SK-N-SH (cell line): ENCODE measurements around the gene FGGY. TPM values are rescaled to one million over a fixed set of nuclear protein-coding genes. Genes with fewer than 3 reads are reported as not detected.

Source experiments
- CTCF ChIA-PET: fragments of 300-600, 350-600 bp; formaldehyde crosslinking; extraction: SDS; loops from one replicate; lab custom pipeline; 2021; lab: Yijun Ruan, JAX
- POLR2A ChIA-PET: fragments of 350-600 bp; sonication (Branson Sonifier 250); formaldehyde crosslinking; extraction: SDS; loops from one replicate; lab custom pipeline; 2020; ENCODE audit warnings: antibody characterized with exemption, inconsistent platforms; lab: Yijun Ruan, JAX
- DNase-seq: peaks from one replicate; pipeline ENCODE4 v3.0.0; 2012
- H2AFZ ChIP-seq: fragments of 200-600 bp; sonication (generic); 2 replicates; pipeline ENCODE4 v1.8.1; 2016; ENCODE audit warnings: antibody characterized with exemption, mild to moderate bottlenecking, low read depth
- H3F3A ChIP-seq: fragments of 200-600 bp; sonication (generic); replicated peaks from 2 replicates; pipeline ENCODE3; 2016; ENCODE audit warnings: antibody characterized with exemption, mild to moderate bottlenecking; ENCODE audit not compliant: insufficient read depth
- H3K27ac ChIP-seq, 2 experiments: fragments of 200-500 bp in 1 of 2; fragments of 200-600 bp in 1 of 2; sonication (Bioruptor generic) in 1 of 2; sonication (generic), shearing (Covaris generic) in 1 of 2; 2 replicates each; pipeline versions ENCODE4 v1.5.1 to v1.6.1; 2014 to 2016; ENCODE audit warnings: low read depth in 2 of 2, inconsistent platforms in 1 of 2, low read length in 1 of 2, mild to moderate bottlenecking in 1 of 2, mixed read lengths in 1 of 2
- H3K27me3 ChIP-seq: fragments of 200-600 bp; sonication (generic), shearing (Covaris generic); 2 replicates; pipeline ENCODE4 v1.6.1; 2016; ENCODE audit warnings: mixed run types; ENCODE audit not compliant: insufficient read depth
- H3K36me3 ChIP-seq, 2 experiments: fragments of 200-500 bp in 1 of 2; fragments of 200-600 bp in 1 of 2; sonication (Bioruptor generic) in 1 of 2; sonication (generic) in 1 of 2; replicated peaks in 1 of 2; 2 replicates each; pipeline versions ENCODE3 to v1.5.1; 2014 to 2016; ENCODE audit warnings: low read length in 1 of 2, mild to moderate bottlenecking in 1 of 2; ENCODE audit not compliant: insufficient read depth in 2 of 2, control insufficient read depth in 1 of 2
- H3K4me1 ChIP-seq, 2 experiments: fragments of 200-500 bp in 1 of 2; fragments of 200-600 bp in 1 of 2; sonication (Bioruptor generic) in 1 of 2; sonication (generic), shearing (Covaris generic) in 1 of 2; 2 replicates each; pipeline versions ENCODE4 v1.5.1 to v1.6.1; 2014 to 2016; ENCODE audit warnings: low read depth in 1 of 2, low read length in 1 of 2, mixed run types in 1 of 2; ENCODE audit not compliant: insufficient read depth in 2 of 2, control insufficient read depth in 1 of 2
- H3K4me2 ChIP-seq: fragments of 200-600 bp; sonication (generic), shearing (Covaris generic); 2 replicates; pipeline ENCODE4 v1.6.1; 2017; ENCODE audit warnings: mixed run types
- H3K4me3 ChIP-seq, 2 experiments: fragments of 200-500 bp in 1 of 2; fragments of 200-600 bp in 1 of 2; sonication (Bioruptor generic) in 1 of 2; sonication (generic), shearing (Covaris generic) in 1 of 2; 2 replicates each; pipeline versions ENCODE4 v1.5.1 to v1.8.1; 2014 to 2016; ENCODE audit warnings: low read depth in 2 of 2, inconsistent platforms in 1 of 2, low read length in 1 of 2, mild to moderate bottlenecking in 1 of 2, mixed read lengths in 1 of 2, moderate library complexity in 1 of 2
- H3K79me2 ChIP-seq: fragments of 200-600 bp; sonication (generic); 2 replicates; pipeline ENCODE4 v1.8.1; 2017; ENCODE audit warnings: mild to moderate bottlenecking; ENCODE audit not compliant: insufficient read depth
- H3K9ac ChIP-seq: fragments of 200-600 bp; sonication (generic); 2 replicates; pipeline ENCODE4 v1.6.1; 2017; ENCODE audit warnings: mixed run types
- H3K9me2 ChIP-seq: fragments of 200-600 bp; sonication (generic); 2 replicates; pipeline ENCODE4 v1.6.1; 2017; ENCODE audit warnings: mixed run types
- H3K9me3 ChIP-seq: fragments of 200-600 bp; sonication (generic); 2 replicates; pipeline ENCODE4 v1.6.1; 2017; ENCODE audit warnings: mixed run types, mild to moderate bottlenecking, moderate library complexity
- H4K20me1 ChIP-seq: fragments of 200-600 bp; sonication (generic); 2 replicates; pipeline ENCODE4 v1.6.1; 2017; ENCODE audit warnings: mild to moderate bottlenecking, mixed run types; ENCODE audit not compliant: insufficient read depth
- CHD2 ChIP-seq: fragments of 150-350 bp; IDR thresholded peaks from 2 replicates; pipeline ENCODE4 v1.6.1; 2018; ENCODE audit warnings: low read length; ENCODE audit not compliant: partially characterized antibody
- EP300 ChIP-seq, 2 experiments: IDR thresholded peaks; 2 replicates each; pipeline versions ENCODE4 v1.4.0 to v1.6.1; 2012; ENCODE audit warnings: borderline replicate concordance in 1 of 2, low read depth in 1 of 2, low read length in 1 of 2
- FOXJ3 ChIP-seq: sonication (generic); formaldehyde crosslinking; IDR thresholded peaks from 2 replicates; pipeline ENCODE4 v1.5.1; 2020; ENCODE audit warnings: mild to moderate bottlenecking, missing genetic modification reagents
- GABPA ChIP-seq: IDR thresholded peaks from 2 replicates; pipeline ENCODE4 v1.4.0; 2012; ENCODE audit warnings: low read depth, mild to moderate bottlenecking
- JUND ChIP-seq: IDR thresholded peaks from 2 replicates; pipeline ENCODE4 v1.4.0; 2012
- MXI1 ChIP-seq: IDR thresholded peaks from 2 replicates; pipeline ENCODE4 v1.6.1; 2012; ENCODE audit warnings: mild to moderate bottlenecking, low read depth, low read length, improper control_type of control experiment
- NFIC ChIP-seq: IDR thresholded peaks from 2 replicates; pipeline ENCODE4 v1.4.0; 2012; ENCODE audit warnings: borderline replicate concordance
- NRF1 ChIP-seq: IDR thresholded peaks from 2 replicates; pipeline ENCODE4 v1.6.1; 2012; ENCODE audit warnings: low read depth, mild to moderate bottlenecking, low read length
- RAD21 ChIP-seq: IDR thresholded peaks from 2 replicates; pipeline ENCODE4 v1.6.1; 2012; ENCODE audit warnings: mild to moderate bottlenecking, low read length
- SMC3 ChIP-seq: IDR thresholded peaks from 2 replicates; pipeline ENCODE4 v1.6.1; 2012; ENCODE audit warnings: low read depth, low read length, improper control_type of control experiment
- USF2 ChIP-seq: fragments of 150-350 bp; IDR thresholded peaks from 2 replicates; pipeline ENCODE4 v1.6.1; 2017; ENCODE audit warnings: antibody characterized with exemption, low read length, low read depth, borderline replicate concordance
- YY1 ChIP-seq: IDR thresholded peaks from 2 replicates; pipeline ENCODE4 v1.4.0; 2012; ENCODE audit warnings: low read depth, mild to moderate bottlenecking
- WGBS: methylation state at CpG from one replicate; pipeline ENCODE4 v1.1.6; 2017; ENCODE audit warnings: low lambda C conversion rate; 5-methylcytosine and 5-hydroxymethylcytosine counted together
- polyA plus RNA-seq, 3 experiments: library from polyadenylated mRNA; depleted of rRNA; stranded (reverse); fragments of >200 nt; gene quantifications; 2 replicates each; pipeline ENCODE4 v1.2.3, GENCODE V29; 2012
- TF ChIP-seq, protein P1 (sequence below): IDR thresholded peaks from 2 replicates; pipeline ENCODE4 v1.4.0; 2012; ENCODE audit warnings: low read depth, borderline replicate concordance
- TF ChIP-seq, protein P2 (sequence below): IDR thresholded peaks from 2 replicates; pipeline ENCODE4 v1.6.1; 2012; ENCODE audit warnings: mild to moderate bottlenecking, low read depth, low read length, moderate library complexity
- TF ChIP-seq, protein P3 (sequence below): fragments of 200-600 bp; sonication (generic); IDR thresholded peaks from 2 replicates; pipeline ENCODE4 v1.6.1; 2017; ENCODE audit warnings: antibody characterized with exemption, mild to moderate bottlenecking, moderate library complexity
- TF ChIP-seq, protein P4 (sequence below): IDR thresholded peaks from 2 replicates; pipeline ENCODE4 v1.4.0; 2012; ENCODE audit warnings: low read depth

The FGGY gene
- polyA plus RNA-seq, 1 of the 3 experiments (the other 2 are of a cell fraction), result 10.3 TPM

- TF ChIP-seq MXI1, result no peak
These were observed 185.1 kb downstream of the FGGY start (continued) for GRCh38 chr1:59481881-59482505.

- TF ChIP-seq CHD2, result no peak
- TF ChIP-seq NFIC, result no peak
- TF ChIP-seq SMC3, result no peak
- TF ChIP-seq, all 33 proteins: peak for 0
- no peaks in the 10 kb centered on the region for H3K79me2 ChIP-seq
- H3K4me1 ChIP-seq, result peaks cover 2 to 6% of the 10 kb centered on the region in 2 experiments; a peak in 2 of 4 replicates
- H3K4me2 ChIP-seq, result no peak overlapping the region
- H3K9me3 ChIP-seq, result 0 out of 2 replicates have a peak, but pooled peaks cover 6% of the 10 kb centered on the region
- no peak overlapping the region for H3K9ac ChIP-seq
- H3K9me2 ChIP-seq, result no peaks in the 10 kb centered on the region
- no peak overlapping the region for H3K4me3 ChIP-seq
- POLR2A ChIA-PET, result no interaction called here
- H3K27me3 ChIP-seq, result no peaks in the 10 kb centered on the region
- no peaks in the 10 kb centered on the region for H4K20me1 ChIP-seq
- DNase-seq, result no peak
- CTCF ChIA-PET, result no interaction called here
- no peak overlapping the region for H2AFZ ChIP-seq
- H3K27ac ChIP-seq, result no peak overlapping the region
- H3F3A ChIP-seq, result peaks cover 24% of the 10 kb centered on the region
- 86% methylated on average over 1 of the region's 1 CpG for WGBS
- peaks cover 0 to 11% of the 10 kb centered on the region in 2 experiments for H3K36me3 ChIP-seq
These were observed 186.1 kb downstream of the FGGY start for GRCh38 chr1:59482986-59483385.

DNA sequence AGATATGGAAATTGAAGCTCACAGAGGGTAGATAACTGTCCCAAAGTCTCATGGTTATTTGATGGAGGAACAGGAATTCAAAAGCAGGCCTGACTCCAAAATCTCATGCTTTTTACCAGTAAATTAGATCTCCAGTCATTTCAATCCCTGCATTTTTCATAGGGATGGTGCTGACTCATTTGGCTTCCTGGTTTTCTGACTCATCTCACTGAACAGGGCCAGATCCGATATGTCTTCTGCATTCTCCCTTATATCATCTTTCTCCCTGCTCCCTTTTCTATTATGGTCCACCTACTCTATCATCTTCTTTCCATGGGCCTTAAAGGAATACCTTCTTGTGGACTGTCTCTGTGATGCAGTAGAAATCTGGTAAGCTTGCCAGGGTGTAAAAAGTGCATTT lies 187.2 kb downstream of the FGGY start:
- Histone ChIP-seq H3K27ac (peak overlapping the region in 1 of 2 experiments; percentile 72; a peak in 3 of 4 replicates), H2AFZ (no peak overlapping the region), H3K9me2 (no peaks in the 10 kb centered on the region), H3K79me2 (no peaks in the 10 kb centered on the region), H3K9me3 (0 out of 2 replicates have a peak, but pooled peaks cover 6% of the 10 kb centered on the region), H3K27me3 (no peaks in the 10 kb centered on the region), H3K36me3 (peaks cover 0 to 11% of the 10 kb centered on the region in 2 experiments), H3K4me1 (peaks cover 2 to 6% of the 10 kb centered on the region in 2 experiments; a peak in 2 of 4 replicates), H4K20me1 (no peaks in the 10 kb centered on the region), H3K9ac (no peak overlapping the region), H3K4me2 (no peak overlapping the region), H3F3A (peaks cover 24% of the 10 kb centered on the region), H3K4me3 (no peak overlapping the region)
- ChIA-PET CTCF (interaction anchor here (1.2 kb wide), 1 partner anchor 9 kb away, joined by 3 read pairs; no protein-coding TSS in a partner anchor), POLR2A (no interaction called here)
- WGBS, result 8% methylated on average over 1 of the region's 1 CpG
- no peak for DNase-seq
- TF ChIP-seq USF2, result no peak
- TF ChIP-seq EP300 (IDR thresholded peaks at IDR 0.05; ENCODE audit: borderline replicate concordance in 1 of 2, low read depth in 1 of 2, low read length in 1 of 2), result peak in 1 of 2 experiments; percentile 85; a peak in 2 of 4 replicates
- peak; percentile 96 for TF ChIP-seq JUND
- no peak for TF ChIP-seq GABPA
- TF ChIP-seq, protein P1, sequence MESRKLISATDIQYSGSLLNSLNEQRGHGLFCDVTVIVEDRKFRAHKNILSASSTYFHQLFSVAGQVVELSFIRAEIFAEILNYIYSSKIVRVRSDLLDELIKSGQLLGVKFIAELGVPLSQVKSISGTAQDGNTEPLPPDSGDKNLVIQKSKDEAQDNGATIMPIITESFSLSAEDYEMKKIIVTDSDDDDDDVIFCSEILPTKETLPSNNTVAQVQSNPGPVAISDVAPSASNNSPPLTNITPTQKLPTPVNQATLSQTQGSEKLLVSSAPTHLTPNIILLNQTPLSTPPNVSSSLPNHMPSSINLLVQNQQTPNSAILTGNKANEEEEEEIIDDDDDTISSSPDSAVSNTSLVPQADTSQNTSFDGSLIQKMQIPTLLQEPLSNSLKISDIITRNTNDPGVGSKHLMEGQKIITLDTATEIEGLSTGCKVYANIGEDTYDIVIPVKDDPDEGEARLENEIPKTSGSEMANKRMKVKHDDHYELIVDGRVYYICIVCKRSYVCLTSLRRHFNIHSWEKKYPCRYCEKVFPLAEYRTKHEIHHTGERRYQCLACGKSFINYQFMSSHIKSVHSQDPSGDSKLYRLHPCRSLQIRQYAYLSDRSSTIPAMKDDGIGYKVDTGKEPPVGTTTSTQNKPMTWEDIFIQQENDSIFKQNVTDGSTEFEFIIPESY, result peak; percentile 40; the same call in 1 of the 2 replicates
- TF ChIP-seq SMC3, result no peak
- no peak for TF ChIP-seq RAD21
- no peak for TF ChIP-seq YY1
- TF ChIP-seq NFIC, result peak; percentile 93
- TF ChIP-seq, protein P2, sequence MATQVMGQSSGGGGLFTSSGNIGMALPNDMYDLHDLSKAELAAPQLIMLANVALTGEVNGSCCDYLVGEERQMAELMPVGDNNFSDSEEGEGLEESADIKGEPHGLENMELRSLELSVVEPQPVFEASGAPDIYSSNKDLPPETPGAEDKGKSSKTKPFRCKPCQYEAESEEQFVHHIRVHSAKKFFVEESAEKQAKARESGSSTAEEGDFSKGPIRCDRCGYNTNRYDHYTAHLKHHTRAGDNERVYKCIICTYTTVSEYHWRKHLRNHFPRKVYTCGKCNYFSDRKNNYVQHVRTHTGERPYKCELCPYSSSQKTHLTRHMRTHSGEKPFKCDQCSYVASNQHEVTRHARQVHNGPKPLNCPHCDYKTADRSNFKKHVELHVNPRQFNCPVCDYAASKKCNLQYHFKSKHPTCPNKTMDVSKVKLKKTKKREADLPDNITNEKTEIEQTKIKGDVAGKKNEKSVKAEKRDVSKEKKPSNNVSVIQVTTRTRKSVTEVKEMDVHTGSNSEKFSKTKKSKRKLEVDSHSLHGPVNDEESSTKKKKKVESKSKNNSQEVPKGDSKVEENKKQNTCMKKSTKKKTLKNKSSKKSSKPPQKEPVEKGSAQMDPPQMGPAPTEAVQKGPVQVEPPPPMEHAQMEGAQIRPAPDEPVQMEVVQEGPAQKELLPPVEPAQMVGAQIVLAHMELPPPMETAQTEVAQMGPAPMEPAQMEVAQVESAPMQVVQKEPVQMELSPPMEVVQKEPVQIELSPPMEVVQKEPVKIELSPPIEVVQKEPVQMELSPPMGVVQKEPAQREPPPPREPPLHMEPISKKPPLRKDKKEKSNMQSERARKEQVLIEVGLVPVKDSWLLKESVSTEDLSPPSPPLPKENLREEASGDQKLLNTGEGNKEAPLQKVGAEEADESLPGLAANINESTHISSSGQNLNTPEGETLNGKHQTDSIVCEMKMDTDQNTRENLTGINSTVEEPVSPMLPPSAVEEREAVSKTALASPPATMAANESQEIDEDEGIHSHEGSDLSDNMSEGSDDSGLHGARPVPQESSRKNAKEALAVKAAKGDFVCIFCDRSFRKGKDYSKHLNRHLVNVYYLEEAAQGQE, result no peak
- TF ChIP-seq NRF1, result no peak
- TF ChIP-seq, protein P3, sequence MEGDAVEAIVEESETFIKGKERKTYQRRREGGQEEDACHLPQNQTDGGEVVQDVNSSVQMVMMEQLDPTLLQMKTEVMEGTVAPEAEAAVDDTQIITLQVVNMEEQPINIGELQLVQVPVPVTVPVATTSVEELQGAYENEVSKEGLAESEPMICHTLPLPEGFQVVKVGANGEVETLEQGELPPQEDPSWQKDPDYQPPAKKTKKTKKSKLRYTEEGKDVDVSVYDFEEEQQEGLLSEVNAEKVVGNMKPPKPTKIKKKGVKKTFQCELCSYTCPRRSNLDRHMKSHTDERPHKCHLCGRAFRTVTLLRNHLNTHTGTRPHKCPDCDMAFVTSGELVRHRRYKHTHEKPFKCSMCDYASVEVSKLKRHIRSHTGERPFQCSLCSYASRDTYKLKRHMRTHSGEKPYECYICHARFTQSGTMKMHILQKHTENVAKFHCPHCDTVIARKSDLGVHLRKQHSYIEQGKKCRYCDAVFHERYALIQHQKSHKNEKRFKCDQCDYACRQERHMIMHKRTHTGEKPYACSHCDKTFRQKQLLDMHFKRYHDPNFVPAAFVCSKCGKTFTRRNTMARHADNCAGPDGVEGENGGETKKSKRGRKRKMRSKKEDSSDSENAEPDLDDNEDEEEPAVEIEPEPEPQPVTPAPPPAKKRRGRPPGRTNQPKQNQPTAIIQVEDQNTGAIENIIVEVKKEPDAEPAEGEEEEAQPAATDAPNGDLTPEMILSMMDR, result no peak
- TF ChIP-seq, protein P4, sequence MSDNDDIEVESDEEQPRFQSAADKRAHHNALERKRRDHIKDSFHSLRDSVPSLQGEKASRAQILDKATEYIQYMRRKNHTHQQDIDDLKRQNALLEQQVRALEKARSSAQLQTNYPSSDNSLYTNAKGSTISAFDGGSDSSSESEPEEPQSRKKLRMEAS, result peak; percentile 41; the same call in 1 of the 2 replicates
- no peak for TF ChIP-seq FOXJ3
